Progenitor cell of endocrine pancreas (in vitro differentiated cells): ENCODE data around the gene BCAR3. TPM values are rescaled to one million over a fixed set of nuclear protein-coding genes. Genes with fewer than 3 reads are reported as not detected.
A peak's percentile ranks its signal among the peaks of the same experiment; 100 is the strongest.

Source experiments
- DNase-seq: peaks from one replicate; pipeline ENCODE4 v3.0.0; 2021; ENCODE audit warnings: low spot score; ENCODE audit not compliant: unreplicated experiment
- H3K27ac Mint-ChIP-seq: 2 replicates; pipeline ENCODE4 v1.8.0; 2021; ENCODE audit warnings: mild to moderate bottlenecking, moderate library complexity, mixed read lengths
- H3K27me3 Mint-ChIP-seq: 2 replicates; pipeline ENCODE4 v1.8.0; 2021; ENCODE audit warnings: mixed read lengths
- H3K36me3 Mint-ChIP-seq: 2 replicates; pipeline ENCODE4 v1.8.0; 2022; ENCODE audit warnings: mixed read lengths; ENCODE audit not compliant: insufficient read depth
- H3K4me1 Mint-ChIP-seq: 2 replicates; pipeline ENCODE4 v1.8.0; 2021; ENCODE audit warnings: low read depth, mixed read lengths
- H3K4me3 Mint-ChIP-seq: 2 replicates; pipeline ENCODE4 v1.8.0; 2021; ENCODE audit warnings: low read depth, mild to moderate bottlenecking, moderate library complexity, mixed read lengths
- H3K9me3 Mint-ChIP-seq: 2 replicates; pipeline ENCODE4 v1.8.0; 2021; ENCODE audit warnings: low read depth, mixed read lengths
- CTCF ChIP-seq: fragments of 200-600 bp; sonication (generic); IDR thresholded peaks from one replicate; pipeline ENCODE4 v1.5.0; 2021; ENCODE audit warnings: antibody characterized with exemption, mild to moderate bottlenecking; ENCODE audit not compliant: unreplicated experiment
- total RNA-seq: library from RNA; stranded (reverse); gene quantifications from 2 replicates; pipeline ENCODE4 v1.2.1, GENCODE V29; 2021

The BCAR3 gene
- total RNA-seq, 1 donor from 2014 or later: 7.1 TPM

GRCh38 chr1:93636712-93637111 is 44.9 kb downstream of the BCAR3 start:
- TF ChIP-seq CTCF: no peak
- Mint-ChIP-seq H3K27me3 (no peaks in the 10 kb centered on the region), H3K9me3 (no peaks in the 10 kb centered on the region), H3K4me3 (no peak overlapping the region), H3K27ac (peak overlapping the region; percentile 45), H3K36me3 (peaks cover 1% of the 10 kb centered on the region), H3K4me1 (peaks cover 14% of the 10 kb centered on the region)
- DNase-seq: no peak

DNA sequence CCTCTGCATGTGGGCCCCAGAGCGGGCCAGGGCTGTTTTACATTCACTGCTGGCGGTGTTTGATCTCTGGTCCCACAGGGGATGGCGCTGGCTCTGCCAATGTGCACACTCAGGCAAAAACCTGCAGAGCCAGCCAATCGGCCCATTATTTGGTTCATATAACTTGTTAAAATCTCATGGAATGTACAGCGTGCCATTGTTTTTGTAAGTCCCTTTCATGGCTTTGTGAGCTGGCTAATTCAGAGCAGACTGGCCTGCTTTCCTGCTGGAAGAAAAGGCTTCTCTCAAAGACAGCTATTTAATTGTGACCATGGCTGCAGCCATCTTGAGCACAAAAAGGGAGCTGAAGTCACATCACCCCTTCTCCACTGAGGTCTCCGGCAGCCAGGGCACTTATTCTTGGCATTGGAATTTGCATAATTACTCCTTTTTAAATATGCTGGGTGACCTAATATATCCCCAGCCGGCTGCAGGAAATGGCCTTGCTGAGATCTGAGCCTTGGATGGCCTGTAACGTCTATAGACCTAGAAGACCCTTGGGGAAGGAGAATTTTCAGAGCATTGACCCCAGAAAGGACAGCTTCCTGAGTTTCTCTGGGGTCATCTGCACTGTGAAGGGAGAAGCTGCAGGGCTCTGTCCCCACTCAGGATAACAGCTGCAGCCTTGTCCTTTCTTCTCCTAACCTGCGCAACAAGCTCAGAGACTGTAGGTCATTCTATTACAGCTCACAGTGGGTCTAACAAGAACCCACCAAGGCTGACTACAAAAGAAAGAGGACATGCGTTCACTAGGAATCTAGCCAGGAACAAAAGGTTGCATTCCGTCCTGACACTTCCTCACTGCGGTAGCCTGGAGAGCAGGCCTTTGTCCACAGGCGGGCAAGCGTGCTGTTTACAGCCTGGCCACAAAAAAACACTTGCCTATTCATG is 45.8 kb downstream of the BCAR3 start:
- Mint-ChIP-seq H3K27me3 (no peaks in the 10 kb centered on the region), H3K4me1 (peaks cover 12% of the 10 kb centered on the region), H3K9me3 (no peaks in the 10 kb centered on the region), H3K27ac (no peak overlapping the region), H3K36me3 (peaks cover 1% of the 10 kb centered on the region), H3K4me3 (no peak overlapping the region)
- TF ChIP-seq CTCF: no peak
- DNase-seq: no peak

DNA sequence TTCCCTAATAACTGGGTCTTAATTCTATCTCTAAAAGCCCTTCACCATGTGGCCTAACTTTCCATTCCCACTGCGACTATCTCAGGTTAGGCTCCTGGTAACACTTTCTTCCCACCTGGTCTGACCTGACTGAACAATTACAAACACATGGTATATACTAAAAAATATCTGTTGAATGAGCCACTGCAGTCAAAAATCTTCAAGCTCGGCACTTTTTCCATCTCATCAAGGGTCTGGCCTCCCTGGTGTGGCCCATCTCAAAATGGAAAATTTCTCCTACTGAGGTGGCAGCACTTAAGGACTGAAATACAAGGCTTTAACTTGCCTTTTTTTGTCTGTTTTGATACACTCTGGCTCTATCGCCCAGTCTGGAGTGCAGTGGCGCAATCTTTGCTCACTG is 48.3 kb downstream of the BCAR3 start:
- H3K4me1 Mint-ChIP-seq: peaks cover 3% of the 10 kb centered on the region
- H3K4me3 Mint-ChIP-seq: no peak overlapping the region
- DNase-seq: no peak
- H3K9me3 Mint-ChIP-seq: no peaks in the 10 kb centered on the region
- H3K36me3 Mint-ChIP-seq: peaks cover 1% of the 10 kb centered on the region
- no peak for TF ChIP-seq CTCF
- no peak overlapping the region for H3K27ac Mint-ChIP-seq
- no peaks in the 10 kb centered on the region for H3K27me3 Mint-ChIP-seq

- H3K4me1 Mint-ChIP-seq: peaks cover 2% of the 10 kb centered on the region
- no peak for DNase-seq
- no peaks in the 10 kb centered on the region for H3K27me3 Mint-ChIP-seq
- H3K27ac Mint-ChIP-seq: no peak overlapping the region
- no peaks in the 10 kb centered on the region for H3K9me3 Mint-ChIP-seq
- peak; percentile 29 for TF ChIP-seq CTCF
- no peak overlapping the region for H3K4me3 Mint-ChIP-seq
- H3K36me3 Mint-ChIP-seq: peaks cover 1% of the 10 kb centered on the region
Observed at GRCh38 chr1:93631626-93632365, 49.8 kb downstream of the BCAR3 start.

- Mint-ChIP-seq H3K9me3 (no peaks in the 10 kb centered on the region), H3K36me3 (peaks cover 1% of the 10 kb centered on the region), H3K4me1 (no peaks in the 10 kb centered on the region), H3K4me3 (no peak overlapping the region), H3K27me3 (no peaks in the 10 kb centered on the region), H3K27ac (no peak overlapping the region)
- no peak for TF ChIP-seq CTCF
- DNase-seq: no peak
Observed at GRCh38 chr1:93630168-93630567, 51.5 kb downstream of the BCAR3 start.
